ENCODE results near the gene SGMS1.

DNA sequence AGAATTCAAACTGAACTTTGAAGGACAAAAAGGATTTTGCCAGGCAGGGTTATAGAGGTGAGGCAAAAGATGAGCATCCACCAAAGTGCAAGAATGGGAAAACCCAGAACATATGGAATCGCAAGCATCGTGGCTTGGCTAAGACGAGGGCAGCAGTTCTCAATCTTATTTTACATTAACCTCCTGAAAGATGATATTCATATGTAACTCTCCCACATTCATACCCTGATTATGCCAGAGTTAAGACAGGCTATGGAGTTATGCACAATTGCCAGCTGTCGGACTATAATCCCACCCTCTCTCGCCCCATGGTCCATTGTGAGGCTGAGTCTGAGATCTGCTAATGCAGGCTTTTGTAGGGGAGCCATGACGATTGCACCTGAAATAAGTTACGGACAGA is 351.2 kb downstream of the SGMS1 start:
- TF ChIP-seq, protein P1, sequence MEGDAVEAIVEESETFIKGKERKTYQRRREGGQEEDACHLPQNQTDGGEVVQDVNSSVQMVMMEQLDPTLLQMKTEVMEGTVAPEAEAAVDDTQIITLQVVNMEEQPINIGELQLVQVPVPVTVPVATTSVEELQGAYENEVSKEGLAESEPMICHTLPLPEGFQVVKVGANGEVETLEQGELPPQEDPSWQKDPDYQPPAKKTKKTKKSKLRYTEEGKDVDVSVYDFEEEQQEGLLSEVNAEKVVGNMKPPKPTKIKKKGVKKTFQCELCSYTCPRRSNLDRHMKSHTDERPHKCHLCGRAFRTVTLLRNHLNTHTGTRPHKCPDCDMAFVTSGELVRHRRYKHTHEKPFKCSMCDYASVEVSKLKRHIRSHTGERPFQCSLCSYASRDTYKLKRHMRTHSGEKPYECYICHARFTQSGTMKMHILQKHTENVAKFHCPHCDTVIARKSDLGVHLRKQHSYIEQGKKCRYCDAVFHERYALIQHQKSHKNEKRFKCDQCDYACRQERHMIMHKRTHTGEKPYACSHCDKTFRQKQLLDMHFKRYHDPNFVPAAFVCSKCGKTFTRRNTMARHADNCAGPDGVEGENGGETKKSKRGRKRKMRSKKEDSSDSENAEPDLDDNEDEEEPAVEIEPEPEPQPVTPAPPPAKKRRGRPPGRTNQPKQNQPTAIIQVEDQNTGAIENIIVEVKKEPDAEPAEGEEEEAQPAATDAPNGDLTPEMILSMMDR (IDR thresholded peaks at IDR 0.05) = no peak
- TF ChIP-seq POLR2A (IDR thresholded peaks at IDR 0.05) = no peak
- no peak for TF ChIP-seq EP300 (IDR thresholded peaks at IDR 0.05)
